Neural progenitor cell (in vitro differentiated cells): Measurements from ENCODE around the gene P2RX6. TPM values are rescaled to one million over a fixed set of nuclear protein-coding genes. Genes with fewer than 3 reads are reported as not detected.

Experiments
- DNase-seq: peaks from one replicate; pipeline ENCODE4 v3.0.0-alpha.2; 2016; ENCODE audit warnings: low spot score
- H2AFZ ChIP-seq: fragments of 200-600 bp; sonication (generic); replicated peaks from 2 replicates; pipeline ENCODE4 v1.6.1; 2016; ENCODE audit warnings: antibody characterized with exemption
- H3F3A ChIP-seq: fragments of 200-600 bp; sonication (generic); 2 replicates; pipeline ENCODE4 v1.6.1; 2016; ENCODE audit warnings: antibody characterized with exemption, low read depth
- H3K27ac ChIP-seq: fragments of 200-600 bp; sonication (generic); 2 replicates; pipeline ENCODE4 v1.5.1; 2016; ENCODE audit warnings: mild to moderate bottlenecking
- H3K27me3 ChIP-seq: fragments of 200-600 bp; sonication (generic); 2 replicates; pipeline ENCODE4 v1.6.1; 2016; ENCODE audit warnings: mild to moderate bottlenecking, moderate library complexity
- H3K36me3 ChIP-seq: fragments of 200-600 bp; sonication (generic); 2 replicates; pipeline ENCODE4 v1.5.1; 2016
- H3K4me1 ChIP-seq: fragments of 200-600 bp; sonication (generic); 2 replicates; pipeline ENCODE4 v1.6.1; 2016; ENCODE audit warnings: mixed run types
- H3K4me2 ChIP-seq: fragments of 200-600 bp; sonication (generic); 2 replicates; pipeline ENCODE4 v1.6.1; 2016
- H3K4me3 ChIP-seq: fragments of 200-600 bp; sonication (generic); 2 replicates; pipeline ENCODE4 v1.5.1; 2016
- H3K79me2 ChIP-seq: fragments of 200-600 bp; sonication (generic); 2 replicates; pipeline ENCODE4 v1.6.1; 2016; ENCODE audit warnings: low read depth
- H3K9ac ChIP-seq: fragments of 200-600 bp; sonication (generic); 2 replicates; pipeline ENCODE4 v1.6.1; 2016
- H3K9me3 ChIP-seq: fragments of 200-600 bp; sonication (generic); 2 replicates; pipeline ENCODE4 v1.5.1; 2016; ENCODE audit warnings: low read depth
- H4K20me1 ChIP-seq: fragments of 200-600 bp; sonication (generic); 2 replicates; pipeline ENCODE4 v1.6.1; 2016; ENCODE audit warnings: low read depth
- H3K27ac Mint-ChIP-seq: 3 replicates; pipeline ENCODE4 v1.8.0; 2021; ENCODE audit warnings: mixed read lengths
- H3K27me3 Mint-ChIP-seq: 2 replicates; pipeline ENCODE4 v1.8.0; 2022; ENCODE audit warnings: low read depth, mild to moderate bottlenecking, inconsistent platforms, moderate library complexity, mixed read lengths; ENCODE audit not compliant: insufficient read depth
- H3K36me3 Mint-ChIP-seq: 3 replicates; pipeline ENCODE4 v1.8.0; 2021; ENCODE audit warnings: mixed read lengths
- H3K4me1 Mint-ChIP-seq: 3 replicates; pipeline ENCODE4 v1.8.0; 2021; ENCODE audit warnings: mixed read lengths
- H3K4me3 Mint-ChIP-seq: 3 replicates; pipeline ENCODE4 v1.8.0; 2021; ENCODE audit warnings: mild to moderate bottlenecking, moderate library complexity, mixed read lengths
- H3K9me3 Mint-ChIP-seq: 3 replicates; pipeline ENCODE4 v1.8.0; 2020; ENCODE audit warnings: mixed read lengths
- CTCF ChIP-seq: fragments of 200-600 bp; sonication (generic); IDR thresholded peaks from 2 replicates; pipeline ENCODE4 v1.5.1; 2017; ENCODE audit warnings: antibody characterized with exemption, mild to moderate bottlenecking
- EZH2 ChIP-seq: fragments of 200-600 bp; sonication (generic); IDR thresholded peaks from 2 replicates; pipeline ENCODE4 v1.6.1; 2017; ENCODE audit warnings: antibody characterized with exemption, mild to moderate bottlenecking, moderate library complexity
- EZH2phosphoT487 ChIP-seq: fragments of 200-600 bp; sonication (generic); IDR thresholded peaks from 2 replicates; pipeline ENCODE4 v1.6.1; 2017; ENCODE audit warnings: antibody characterized with exemption
- total RNA-seq: library from RNA; depleted of rRNA; stranded (reverse); fragments of >200 nt; gene quantifications from 2 replicates; pipeline ENCODE4 v1.2.3, GENCODE V29; 2015; ENCODE audit warnings: low replicate concordance

Gene P2RX6
- total RNA-seq, 1 donor from 2014 or later = 0.36 TPM

- Mint-ChIP-seq H3K9me3 (no peaks in the 10 kb centered on the region), H3K27me3 (peaks cover 2% of the 10 kb centered on the region), H3K27ac (no peak overlapping the region), H3K4me3 (no peak overlapping the region), H3K36me3 (peaks cover 12% of the 10 kb centered on the region), H3K4me1 (peaks cover 22% of the 10 kb centered on the region)
- H3K36me3 ChIP-seq = no peaks in the 10 kb centered on the region
- no peaks in the 10 kb centered on the region for H4K20me1 ChIP-seq
- H3K4me3 ChIP-seq = no peak overlapping the region
- peaks cover 8% of the 10 kb centered on the region for H3F3A ChIP-seq
- TF ChIP-seq CTCF (no peak), EZH2 (no peak), EZH2phosphoT487 (no peak)
- DNase-seq = no peak
- no peak overlapping the region for H3K27ac ChIP-seq
- no peak overlapping the region for H2AFZ ChIP-seq
- H3K9me3 ChIP-seq = no peaks in the 10 kb centered on the region
- H3K4me2 ChIP-seq = no peak overlapping the region
- H3K4me1 ChIP-seq = peaks cover 14% of the 10 kb centered on the region
- H3K79me2 ChIP-seq = peaks cover 21% of the 10 kb centered on the region
- no peaks in the 10 kb centered on the region for H3K27me3 ChIP-seq
- no peak overlapping the region for H3K9ac ChIP-seq
These were observed 29.2 kb upstream of the P2RX6 start for GRCh38 chr22:20985720-20986119.

GRCh38 chr22:20986365-20986764 lies 28.6 kb upstream of the P2RX6 start:
- H3K9me3 Mint-ChIP-seq = no peaks in the 10 kb centered on the region
- H3K27me3 Mint-ChIP-seq = peaks cover 1% of the 10 kb centered on the region
- peaks cover 15% of the 10 kb centered on the region for H3K79me2 ChIP-seq
- H2AFZ ChIP-seq = no peak overlapping the region
- DNase-seq = no peak
- no peaks in the 10 kb centered on the region for H3K27me3 ChIP-seq
- no peaks in the 10 kb centered on the region for H3K36me3 ChIP-seq
- H3K27ac ChIP-seq = no peak overlapping the region
- H3K27ac Mint-ChIP-seq = no peak overlapping the region
- no peaks in the 10 kb centered on the region for H3K9me3 ChIP-seq
- peaks cover 3% of the 10 kb centered on the region for H3F3A ChIP-seq
- H3K4me1 ChIP-seq = peaks cover 9% of the 10 kb centered on the region
- no peak overlapping the region for H3K4me3 Mint-ChIP-seq
- H3K36me3 Mint-ChIP-seq = peaks cover 12% of the 10 kb centered on the region
- no peak overlapping the region for H3K4me2 ChIP-seq
- no peak overlapping the region for H3K4me3 ChIP-seq
- TF ChIP-seq CTCF = no peak
- no peak for TF ChIP-seq EZH2
- no peak for TF ChIP-seq EZH2phosphoT487
- no peaks in the 10 kb centered on the region for H4K20me1 ChIP-seq
- no peak overlapping the region for H3K9ac ChIP-seq
- H3K4me1 Mint-ChIP-seq = peaks cover 18% of the 10 kb centered on the region

GRCh38 chr22:20987375-20987774 lies 27.6 kb upstream of the P2RX6 start:
- no peaks in the 10 kb centered on the region for H3K27me3 ChIP-seq
- no peaks in the 10 kb centered on the region for H3F3A ChIP-seq
- Mint-ChIP-seq H3K4me3 (no peak overlapping the region), H3K27me3 (no peaks in the 10 kb centered on the region), H3K9me3 (no peaks in the 10 kb centered on the region), H3K4me1 (peaks cover 15% of the 10 kb centered on the region), H3K36me3 (peaks cover 12% of the 10 kb centered on the region), H3K27ac (no peak overlapping the region)
- H3K36me3 ChIP-seq = no peaks in the 10 kb centered on the region
- H3K27ac ChIP-seq = no peak overlapping the region
- H2AFZ ChIP-seq = no peak overlapping the region
- DNase-seq = no peak
- H3K9ac ChIP-seq = no peak overlapping the region
- H3K4me3 ChIP-seq = no peak overlapping the region
- H3K9me3 ChIP-seq = no peaks in the 10 kb centered on the region
- H3K4me2 ChIP-seq = no peak overlapping the region
- H4K20me1 ChIP-seq = no peaks in the 10 kb centered on the region
- TF ChIP-seq CTCF (no peak), EZH2 (no peak), EZH2phosphoT487 (no peak)
- H3K79me2 ChIP-seq = peaks cover 11% of the 10 kb centered on the region
- peaks cover 6% of the 10 kb centered on the region for H3K4me1 ChIP-seq
